ENCODE measurements around the gene SCN2B.

SCN2B gene

DNA sequence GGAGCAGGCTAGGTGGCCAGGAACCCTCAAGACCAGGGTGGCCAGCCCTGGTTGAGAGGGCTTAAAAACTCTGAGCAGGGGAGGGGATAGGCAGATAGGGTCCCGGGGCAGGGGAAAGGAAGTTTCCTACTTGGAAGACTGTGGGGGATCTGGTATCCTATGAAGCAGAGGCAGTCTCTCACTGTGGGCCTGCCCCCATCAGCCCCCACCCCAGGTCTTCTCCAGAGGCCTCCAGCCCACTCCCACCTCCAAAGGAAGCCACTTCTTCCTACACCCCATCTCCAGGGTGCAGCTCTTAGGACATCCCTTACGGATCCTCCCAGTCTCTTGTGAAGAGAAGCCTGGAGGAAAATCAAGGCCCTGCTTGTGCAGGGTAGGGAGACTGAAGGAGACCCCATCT is 40.1 kb downstream of the SCN2B start:
- H3K4me1 ChIP-seq (ENCODE audit: control insufficient read depth, insufficient read depth, low read length): no peaks in the 10 kb centered on the region; the same call in 1 of the 2 replicates
- no peaks in the 10 kb centered on the region for H3K9me3 ChIP-seq (ENCODE audit: control insufficient read depth, insufficient read depth, low read length)
- H3K4me3 ChIP-seq (ENCODE audit: low read length): no peak overlapping the region
- no peak overlapping the region for H3K27ac ChIP-seq (ENCODE audit: low read length)
- no peak for DNase-seq (ENCODE audit: low read depth, low spot score)
- WGBS (ENCODE audit: insufficient coverage, insufficient read length): no CpG with 5 or more reads among the region's 2 CpGs
- no peaks in the 10 kb centered on the region for H3K27me3 ChIP-seq (ENCODE audit: control insufficient read depth, insufficient read depth, low read length)
- no peaks in the 10 kb centered on the region for H3K36me3 ChIP-seq (ENCODE audit: control insufficient read depth, insufficient read depth, low read length)

DNA sequence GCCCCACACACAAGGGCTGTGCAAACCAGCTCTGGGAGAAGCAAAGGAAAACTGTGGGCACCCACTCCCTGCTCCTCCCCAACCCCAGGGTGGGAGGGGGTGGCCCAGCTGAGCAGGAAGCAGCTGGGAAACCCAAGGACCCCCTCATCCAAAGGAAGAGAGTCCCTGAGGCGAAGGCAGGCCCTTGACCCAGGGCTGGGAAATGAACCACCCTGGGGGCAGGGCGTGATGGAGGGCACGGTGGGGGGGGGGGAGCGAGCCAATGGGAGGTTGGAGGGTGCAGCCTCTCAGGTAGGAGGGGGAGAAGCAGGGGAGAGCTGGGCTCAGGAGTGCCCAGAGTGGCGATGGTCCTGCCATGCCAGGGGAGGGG is 40.7 kb downstream of the SCN2B start:
- Histone ChIP-seq H3K9me3 (ENCODE audit: control insufficient read depth, insufficient read depth, low read length) (no peaks in the 10 kb centered on the region), H3K4me1 (ENCODE audit: control insufficient read depth, insufficient read depth, low read length) (no peaks in the 10 kb centered on the region; the same call in 1 of the 2 replicates), H3K27me3 (ENCODE audit: control insufficient read depth, insufficient read depth, low read length) (no peaks in the 10 kb centered on the region), H3K4me3 (ENCODE audit: low read length) (no peak overlapping the region), H3K27ac (ENCODE audit: low read length) (no peak overlapping the region), H3K36me3 (ENCODE audit: control insufficient read depth, insufficient read depth, low read length) (no peaks in the 10 kb centered on the region)
- no peak for DNase-seq (ENCODE audit: low read depth, low spot score)
- no CpG with 5 or more reads among the region's 5 CpGs for WGBS (ENCODE audit: insufficient coverage, insufficient read length)

DNA sequence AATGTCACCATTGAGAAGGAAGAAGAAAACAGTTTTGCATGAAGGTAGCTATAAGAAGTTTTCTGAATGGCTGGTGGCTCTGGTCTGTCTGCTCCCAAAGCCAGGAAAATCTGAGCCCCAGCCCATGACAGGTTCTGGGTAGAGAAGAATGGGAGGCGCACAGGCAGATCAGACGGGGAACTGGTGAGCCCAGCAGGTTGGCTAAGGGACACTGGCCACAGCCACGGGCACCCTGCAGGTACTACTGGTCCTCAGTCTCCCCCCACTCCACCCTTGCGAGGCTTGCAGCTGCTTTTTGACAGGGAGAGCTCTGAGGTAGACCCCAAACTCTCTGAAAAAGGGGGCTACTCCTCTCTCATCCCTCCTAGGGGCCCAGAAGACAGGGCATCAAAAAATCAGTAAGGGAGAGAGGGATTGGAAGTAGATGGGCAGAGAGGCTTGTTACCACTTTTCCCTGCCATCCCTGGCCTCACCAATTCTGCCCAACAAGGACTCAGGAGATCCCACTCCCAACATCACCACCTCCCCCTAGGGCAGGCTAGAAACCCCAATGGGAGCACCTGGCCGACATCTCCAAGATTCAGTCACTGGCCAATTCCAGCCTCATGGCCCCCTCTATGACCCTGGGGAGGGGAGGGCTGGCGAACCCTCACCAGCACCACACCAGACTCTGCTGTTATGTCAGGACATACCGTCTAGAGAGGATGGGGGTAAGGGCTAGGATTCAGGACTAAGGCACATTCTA is 41.2 kb downstream of the SCN2B start:
- Histone ChIP-seq H3K27ac (ENCODE audit: low read length) (no peak overlapping the region), H3K36me3 (ENCODE audit: control insufficient read depth, insufficient read depth, low read length) (no peaks in the 10 kb centered on the region), H3K27me3 (ENCODE audit: control insufficient read depth, insufficient read depth, low read length) (no peaks in the 10 kb centered on the region), H3K4me1 (ENCODE audit: control insufficient read depth, insufficient read depth, low read length) (no peaks in the 10 kb centered on the region; the same call in 1 of the 2 replicates), H3K9me3 (ENCODE audit: control insufficient read depth, insufficient read depth, low read length) (no peaks in the 10 kb centered on the region), H3K4me3 (ENCODE audit: low read length) (no peak overlapping the region)
- no CpG with 5 or more reads among the region's 7 CpGs for WGBS (ENCODE audit: insufficient coverage, insufficient read length)
- DNase-seq (ENCODE audit: low read depth, low spot score): no peak

DNA sequence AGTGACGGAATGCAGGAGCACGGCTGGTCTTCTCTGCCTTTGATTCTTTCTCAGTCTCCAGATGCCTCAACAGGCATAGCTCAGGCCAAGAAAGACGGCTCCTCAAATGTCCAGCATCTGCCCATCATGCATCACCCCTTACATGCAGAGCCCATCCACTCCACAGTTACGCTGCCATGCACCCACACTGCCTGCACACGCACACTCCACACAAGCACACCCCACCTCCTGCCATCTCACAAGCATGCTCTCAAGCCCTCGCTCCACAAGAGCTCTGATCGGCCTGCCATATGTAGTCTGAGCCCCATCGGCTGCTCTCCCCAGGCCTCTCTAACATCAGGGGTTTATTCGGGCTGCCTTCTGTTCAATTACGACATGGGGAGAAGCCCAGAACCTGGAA is 42.6 kb downstream of the SCN2B start:
- Histone ChIP-seq H3K4me3 (ENCODE audit: low read length) (no peak overlapping the region), H3K9me3 (ENCODE audit: control insufficient read depth, insufficient read depth, low read length) (no peaks in the 10 kb centered on the region), H3K27ac (ENCODE audit: low read length) (no peak overlapping the region), H3K4me1 (ENCODE audit: control insufficient read depth, insufficient read depth, low read length) (no peaks in the 10 kb centered on the region; the same call in 1 of the 2 replicates), H3K36me3 (ENCODE audit: control insufficient read depth, insufficient read depth, low read length) (no peaks in the 10 kb centered on the region), H3K27me3 (ENCODE audit: control insufficient read depth, insufficient read depth, low read length) (no peaks in the 10 kb centered on the region)
- no peak for DNase-seq (ENCODE audit: low read depth, low spot score)
- WGBS (ENCODE audit: insufficient coverage, insufficient read length): no CpG with 5 or more reads among the region's 10 CpGs

DNA sequence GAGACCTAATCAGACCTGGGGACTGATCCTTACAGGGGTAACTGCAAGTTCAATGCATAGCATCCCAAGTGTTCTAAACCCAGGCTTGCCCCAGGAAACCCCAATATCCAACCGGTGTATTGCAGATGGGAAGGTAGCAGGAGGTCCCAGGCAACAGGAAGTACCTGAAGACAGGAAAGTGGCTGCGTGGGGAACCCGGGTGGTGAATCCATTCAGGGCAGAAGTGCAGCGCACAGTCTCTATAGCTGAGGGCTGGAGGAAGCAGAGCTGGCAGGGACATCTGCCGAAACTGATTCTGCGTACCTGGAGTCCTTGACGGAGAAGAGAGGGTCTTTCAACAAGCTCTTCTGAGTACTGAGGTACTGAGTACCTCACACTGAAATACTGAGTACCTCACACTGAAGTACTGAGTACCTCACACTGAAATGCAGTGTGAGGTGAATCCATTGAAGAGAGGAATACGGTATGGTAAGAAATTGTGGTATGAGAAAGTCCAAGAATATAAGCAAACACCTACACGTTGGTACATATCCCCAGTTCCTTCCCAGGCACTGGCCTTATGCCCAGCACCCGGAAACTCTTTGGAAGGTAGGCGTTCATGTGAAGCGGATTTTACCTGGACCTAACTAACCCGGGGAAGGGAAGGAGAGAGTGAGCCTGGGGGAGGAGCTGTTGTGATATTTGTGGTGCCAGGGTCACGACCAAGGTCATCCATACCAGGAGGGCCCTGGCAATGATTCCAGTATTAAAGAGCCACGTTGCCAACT is 43.9 kb downstream of the SCN2B start:
- no CpG with 5 or more reads among the region's 15 CpGs for WGBS (ENCODE audit: insufficient coverage, insufficient read length)
- no peak for DNase-seq (ENCODE audit: low read depth, low spot score)
- Histone ChIP-seq H3K27ac (ENCODE audit: low read length) (no peak overlapping the region), H3K9me3 (ENCODE audit: control insufficient read depth, insufficient read depth, low read length) (no peaks in the 10 kb centered on the region), H3K4me3 (ENCODE audit: low read length) (no peak overlapping the region), H3K4me1 (ENCODE audit: control insufficient read depth, insufficient read depth, low read length) (no peaks in the 10 kb centered on the region; the same call in 1 of the 2 replicates), H3K27me3 (ENCODE audit: control insufficient read depth, insufficient read depth, low read length) (no peaks in the 10 kb centered on the region; the same call in 1 of the 2 replicates), H3K36me3 (ENCODE audit: control insufficient read depth, insufficient read depth, low read length) (no peaks in the 10 kb centered on the region)

DNA sequence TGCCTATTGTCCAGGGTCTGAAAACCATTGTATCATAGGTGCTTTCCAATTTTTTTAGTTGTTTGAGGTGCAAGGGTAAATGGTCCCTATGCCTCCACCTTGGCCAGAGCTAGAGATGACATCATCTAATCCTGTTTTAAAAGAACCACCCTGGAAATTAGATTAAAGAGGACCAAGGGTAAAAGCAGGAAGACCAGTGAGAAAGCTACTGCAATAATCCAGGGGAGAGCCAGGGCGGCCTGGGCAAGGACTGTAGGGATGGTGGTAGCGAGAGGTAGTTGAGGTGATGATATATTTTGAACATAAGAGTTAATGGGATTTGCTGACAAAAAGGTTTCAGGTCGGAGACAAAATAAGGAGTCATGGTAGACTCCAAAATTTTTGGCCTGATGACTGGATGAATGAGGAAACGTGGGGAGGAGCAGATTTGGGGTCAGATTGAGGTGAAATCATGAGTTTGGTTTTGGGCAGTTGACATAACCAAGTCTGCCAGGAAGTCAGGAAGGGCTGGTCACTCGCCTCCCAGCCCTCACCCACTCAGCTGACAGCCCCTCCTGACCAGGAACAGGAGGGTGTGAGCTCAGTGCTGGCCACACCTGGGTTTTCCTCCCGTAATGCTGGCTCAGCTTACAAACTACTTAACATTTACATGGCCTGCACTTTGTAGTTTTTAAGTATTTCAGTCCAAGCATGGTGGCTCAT is 46.8 kb downstream of the SCN2B start:
- no peak overlapping the region for H3K27ac ChIP-seq (ENCODE audit: low read length)
- H3K9me3 ChIP-seq (ENCODE audit: control insufficient read depth, insufficient read depth, low read length): no peaks in the 10 kb centered on the region
- DNase-seq (ENCODE audit: low read depth, low spot score): no peak
- no peaks in the 10 kb centered on the region; the same call in 1 of the 2 replicates for H3K27me3 ChIP-seq (ENCODE audit: control insufficient read depth, insufficient read depth, low read length)
- WGBS (ENCODE audit: insufficient coverage, insufficient read length): no CpG with 5 or more reads among the region's 6 CpGs
- H3K4me1 ChIP-seq (ENCODE audit: control insufficient read depth, insufficient read depth, low read length): no peaks in the 10 kb centered on the region; the same call in 1 of the 2 replicates
- no peak overlapping the region for H3K4me3 ChIP-seq (ENCODE audit: low read length)
- no peaks in the 10 kb centered on the region for H3K36me3 ChIP-seq (ENCODE audit: control insufficient read depth, insufficient read depth, low read length)

DNA sequence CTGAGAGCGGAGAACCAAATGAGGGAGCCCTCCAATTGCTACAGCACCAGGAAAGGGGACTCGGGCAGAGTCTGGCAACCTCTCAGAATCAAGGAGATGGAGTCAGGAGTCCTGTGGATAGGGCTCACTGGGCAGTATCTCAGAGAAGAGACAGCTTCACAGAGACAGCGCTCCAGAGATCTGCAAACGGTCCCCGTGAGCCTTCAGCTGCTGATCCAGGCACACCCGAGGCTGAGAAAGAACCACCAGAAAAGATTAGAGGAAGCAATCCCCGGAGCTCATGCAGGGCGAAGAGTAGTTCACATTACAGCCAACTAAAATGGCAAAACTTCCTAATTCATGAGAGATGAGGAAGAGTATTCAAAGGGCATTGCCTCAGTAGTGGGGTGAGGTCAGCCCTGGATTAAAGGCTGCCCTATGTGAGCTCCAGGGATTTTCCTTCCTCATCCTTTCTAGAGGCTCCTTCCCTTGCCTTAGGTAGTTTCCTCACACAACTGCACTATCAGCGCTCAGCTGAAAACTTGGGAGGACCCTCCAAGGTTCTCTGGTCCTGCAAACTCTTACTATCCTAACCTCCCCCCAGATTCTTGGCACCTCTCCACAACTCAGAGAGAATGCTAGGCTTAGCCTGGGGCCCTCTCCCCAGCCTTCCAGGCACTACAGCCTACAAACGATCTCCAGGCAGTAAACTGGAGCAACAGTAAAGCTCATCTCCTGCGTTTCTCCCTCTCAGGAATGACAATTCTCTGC is 47.5 kb downstream of the SCN2B start:
- Histone ChIP-seq H3K27me3 (ENCODE audit: control insufficient read depth, insufficient read depth, low read length) (no peaks in the 10 kb centered on the region; the same call in 1 of the 2 replicates), H3K9me3 (ENCODE audit: control insufficient read depth, insufficient read depth, low read length) (no peaks in the 10 kb centered on the region), H3K4me1 (ENCODE audit: control insufficient read depth, insufficient read depth, low read length) (no peaks in the 10 kb centered on the region; the same call in 1 of the 2 replicates), H3K36me3 (ENCODE audit: control insufficient read depth, insufficient read depth, low read length) (no peaks in the 10 kb centered on the region), H3K27ac (ENCODE audit: low read length) (no peak overlapping the region), H3K4me3 (ENCODE audit: low read length) (no peak overlapping the region)
- no peak for DNase-seq (ENCODE audit: low read depth, low spot score)
- no CpG with 5 or more reads among the region's 11 CpGs for WGBS (ENCODE audit: insufficient coverage, insufficient read length)

DNA sequence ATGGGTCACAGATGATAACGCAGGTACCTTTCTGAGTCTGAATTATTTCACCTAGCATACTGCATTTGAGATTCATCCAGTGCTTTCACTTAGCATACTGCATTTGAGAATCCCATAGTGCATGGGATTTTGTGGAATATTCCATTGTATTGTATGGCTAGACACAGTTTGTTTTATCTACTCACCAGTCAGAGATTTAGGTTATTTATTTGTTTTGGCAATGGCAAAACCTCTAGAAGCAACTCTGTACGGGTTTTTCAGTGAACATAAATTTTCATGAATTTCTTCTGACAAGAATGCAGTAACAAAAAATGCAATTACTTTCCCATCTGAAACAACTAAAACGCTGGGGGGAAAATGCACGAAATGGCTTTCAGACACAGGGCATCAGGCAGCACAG is 48.1 kb downstream of the SCN2B start:
- H3K4me3 ChIP-seq (ENCODE audit: low read length): no peak overlapping the region
- H3K27ac ChIP-seq (ENCODE audit: low read length): no peak overlapping the region
- DNase-seq (ENCODE audit: low read depth, low spot score): no peak
- H3K9me3 ChIP-seq (ENCODE audit: control insufficient read depth, insufficient read depth, low read length): no peaks in the 10 kb centered on the region
- no peaks in the 10 kb centered on the region for H3K36me3 ChIP-seq (ENCODE audit: control insufficient read depth, insufficient read depth, low read length)
- H3K27me3 ChIP-seq (ENCODE audit: control insufficient read depth, insufficient read depth, low read length): no peaks in the 10 kb centered on the region; the same call in 1 of the 2 replicates
- WGBS (ENCODE audit: insufficient coverage, insufficient read length): no CpG with 5 or more reads among the region's 4 CpGs
- H3K4me1 ChIP-seq (ENCODE audit: control insufficient read depth, insufficient read depth, low read length): no peaks in the 10 kb centered on the region

DNA sequence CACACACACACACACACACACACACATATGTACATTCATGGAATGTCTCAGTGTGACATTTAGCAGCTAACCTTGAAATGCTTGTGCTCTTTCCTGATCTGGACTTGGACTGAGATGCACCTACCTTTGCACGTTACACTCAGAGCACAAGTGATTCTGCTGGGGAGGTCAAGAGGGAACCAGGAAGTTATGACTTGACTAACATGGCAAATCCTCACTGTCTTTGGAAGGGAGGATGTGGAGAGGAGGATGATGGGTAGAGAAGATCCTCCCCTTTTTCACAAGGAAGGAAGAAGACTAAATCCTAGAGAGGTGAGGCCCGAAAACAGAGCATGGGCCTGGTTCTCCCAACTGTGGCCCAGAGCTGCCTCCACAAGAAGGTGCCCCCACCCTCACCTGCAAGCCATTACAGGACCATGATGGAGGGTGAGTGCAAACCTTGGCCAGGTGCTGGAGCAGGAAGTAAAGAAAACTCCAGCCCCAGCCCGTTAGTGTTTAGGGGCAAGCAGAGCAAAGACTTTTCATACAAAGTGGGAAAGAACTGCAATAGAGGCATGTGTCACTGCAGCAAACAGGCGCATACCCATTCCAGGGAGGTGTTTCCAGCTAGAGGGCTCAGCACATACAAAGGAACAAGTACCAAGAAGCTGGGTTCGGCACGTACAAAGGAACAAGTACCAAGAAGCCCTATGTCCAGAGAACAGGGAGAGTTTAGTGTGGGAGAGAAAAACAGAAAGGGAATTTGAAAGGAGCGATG is 50.2 kb downstream of the SCN2B start:
- no peak for DNase-seq (ENCODE audit: low read depth, low spot score)
- no CpG with 5 or more reads among the region's 7 CpGs for WGBS (ENCODE audit: insufficient coverage, insufficient read length)

More for the DNA sequence above, 50.2 kb downstream of the SCN2B start:
- Histone ChIP-seq H3K9me3 (ENCODE audit: control insufficient read depth, insufficient read depth, low read length) (no peaks in the 10 kb centered on the region), H3K27me3 (ENCODE audit: control insufficient read depth, insufficient read depth, low read length) (no peaks in the 10 kb centered on the region; the same call in 1 of the 2 replicates), H3K27ac (ENCODE audit: low read length) (no peak overlapping the region), H3K4me3 (ENCODE audit: low read length) (no peak overlapping the region), H3K36me3 (ENCODE audit: control insufficient read depth, insufficient read depth, low read length) (no peaks in the 10 kb centered on the region), H3K4me1 (ENCODE audit: control insufficient read depth, insufficient read depth, low read length) (no peaks in the 10 kb centered on the region)
